Natural killer cell (primary cell): Measurements from ENCODE around the gene CRYGD. TPM values are rescaled to one million over a fixed set of nuclear protein-coding genes. Genes with fewer than 3 reads are reported as not detected.

Source experiments
- ATAC-seq, 3 donors: fragments of 150-1000 bp in 2 of 3; fragments of 200-7000 bp in 1 of 3; cut with Tn5 transposase; 1 replicate in 1 of 3; 2 replicates in 2 of 3; pipeline ENCODE4 v1.10.0; 2021; ENCODE audit warnings: mild to moderate bottlenecking in 2 of 3, moderate library complexity in 2 of 3
- DNase-seq, 2 donors: peaks; one replicate each; pipeline versions ENCODE4 v3.0.0 to v3.0.0-alpha.2; 2013 to 2021; ENCODE audit warnings: mixed read lengths in 1 of 2
- H3K27ac ChIP-seq: one replicate; pipeline ENCODE4 v1.5.1; 2013; ENCODE audit warnings: mild to moderate bottlenecking, low read length
- H3K27me3 ChIP-seq: one replicate; pipeline ENCODE4 v1.6.1; 2013; ENCODE audit warnings: low read length; ENCODE audit not compliant: control insufficient read depth, insufficient read depth
- H3K36me3 ChIP-seq: one replicate; pipeline ENCODE4 v1.6.1; 2013; ENCODE audit warnings: low read length; ENCODE audit not compliant: control insufficient read depth, insufficient read depth
- H3K4me1 ChIP-seq: one replicate; pipeline ENCODE4 v1.6.1; 2013; ENCODE audit warnings: low read length; ENCODE audit not compliant: control insufficient read depth, insufficient read depth
- H3K4me3 ChIP-seq: one replicate; pipeline ENCODE4 v1.5.1; 2013; ENCODE audit warnings: low read length
- H3K9me3 ChIP-seq: one replicate; pipeline ENCODE4 v1.6.1; 2013; ENCODE audit warnings: low read length; ENCODE audit not compliant: control insufficient read depth, insufficient read depth
- H3K27ac Mint-ChIP-seq, 2 donors: one replicate each; pipeline ENCODE4 v1.8.0; 2022; ENCODE audit warnings: mild to moderate bottlenecking in 2 of 2, mixed read lengths in 2 of 2, moderate library complexity in 1 of 2
- H3K27me3 Mint-ChIP-seq, 2 donors: one replicate each; pipeline ENCODE4 v1.8.0; 2022; ENCODE audit warnings: low read depth in 2 of 2, mixed read lengths in 2 of 2
- H3K36me3 Mint-ChIP-seq: one replicate; pipeline ENCODE4 v1.8.0; 2022; ENCODE audit warnings: mixed read lengths
- H3K4me1 Mint-ChIP-seq, 2 donors: one replicate each; pipeline ENCODE4 v1.8.0; 2022; ENCODE audit warnings: mixed read lengths in 2 of 2
- H3K4me3 Mint-ChIP-seq: one replicate; pipeline ENCODE4 v1.8.0; 2022; ENCODE audit warnings: mild to moderate bottlenecking, moderate library complexity, mixed read lengths
- H3K9me3 Mint-ChIP-seq, 2 donors: one replicate each; pipeline ENCODE4 v1.8.0; 2022; ENCODE audit warnings: mixed read lengths in 2 of 2
- WGBS: methylation state at CpG from one replicate; pipeline ENCODE4 v1.1.7; 2013; ENCODE audit warnings: missing lambda C conversion rate; ENCODE audit not compliant: insufficient coverage; 5-methylcytosine and 5-hydroxymethylcytosine counted together
- intact Hi-C: fragments of 100-400 bp; cut with micrococcal nuclease; formaldehyde crosslinking; loops from one replicate; pipeline ENCODE4 v1.14.2; 2022
- total RNA-seq, 4 donors: library from RNA; stranded (reverse); fragments of 120-200 nt in 1 of 4; gene quantifications; one replicate each; pipeline versions ENCODE4 v1.2.3 to v1.2.4, GENCODE V29; 2013 to 2022
- TF ChIP-seq, protein P1 (sequence below): fragments of 200-600 bp; IDR thresholded peaks from one replicate; pipeline ENCODE4 v1.8.0; 2022; ENCODE audit warnings: antibody characterized with exemption

Gene CRYGD
- total RNA-seq, 3 donors from 2014 or later (not counting 1 experiment from before 2014, with no cell fraction given): not detected

DNA sequence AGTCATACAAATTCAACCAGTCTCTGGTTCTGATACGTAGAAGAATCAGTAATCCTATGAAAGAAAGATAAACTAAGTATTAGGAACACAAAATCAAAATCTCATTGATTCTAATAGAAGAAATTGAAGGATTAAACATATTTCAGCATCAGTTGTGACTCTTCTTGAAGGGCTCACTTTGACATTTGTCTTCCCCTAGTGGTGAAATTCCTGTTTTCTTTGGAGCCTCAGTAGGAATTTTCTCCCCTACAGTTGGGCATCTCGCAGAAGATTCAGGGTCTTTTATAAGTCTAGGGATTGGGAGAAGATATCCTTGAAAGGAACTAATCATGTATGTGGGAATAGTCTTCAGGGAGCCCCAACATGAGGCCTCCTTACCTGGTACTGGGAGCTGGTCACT, 24.5 kb upstream of the CRYGD start:
- ATAC-seq (no peak), DNase-seq (no peak)
- Mint-ChIP-seq H3K4me1 (no peaks in the 10 kb centered on the region), H3K36me3 (no peaks in the 10 kb centered on the region), H3K27me3 (peaks cover 0 to 7% of the 10 kb centered on the region in 2 donors), H3K27ac (no peak overlapping the region), H3K4me3 (no peak overlapping the region), H3K9me3 (no peaks in the 10 kb centered on the region)
- no peak overlapping the region for H3K4me3 ChIP-seq
- H3K9me3 ChIP-seq: no peaks in the 10 kb centered on the region
- H3K27me3 ChIP-seq: no peaks in the 10 kb centered on the region
- H3K27ac ChIP-seq: no peak overlapping the region
- H3K36me3 ChIP-seq: no peaks in the 10 kb centered on the region
- TF ChIP-seq, protein P1, sequence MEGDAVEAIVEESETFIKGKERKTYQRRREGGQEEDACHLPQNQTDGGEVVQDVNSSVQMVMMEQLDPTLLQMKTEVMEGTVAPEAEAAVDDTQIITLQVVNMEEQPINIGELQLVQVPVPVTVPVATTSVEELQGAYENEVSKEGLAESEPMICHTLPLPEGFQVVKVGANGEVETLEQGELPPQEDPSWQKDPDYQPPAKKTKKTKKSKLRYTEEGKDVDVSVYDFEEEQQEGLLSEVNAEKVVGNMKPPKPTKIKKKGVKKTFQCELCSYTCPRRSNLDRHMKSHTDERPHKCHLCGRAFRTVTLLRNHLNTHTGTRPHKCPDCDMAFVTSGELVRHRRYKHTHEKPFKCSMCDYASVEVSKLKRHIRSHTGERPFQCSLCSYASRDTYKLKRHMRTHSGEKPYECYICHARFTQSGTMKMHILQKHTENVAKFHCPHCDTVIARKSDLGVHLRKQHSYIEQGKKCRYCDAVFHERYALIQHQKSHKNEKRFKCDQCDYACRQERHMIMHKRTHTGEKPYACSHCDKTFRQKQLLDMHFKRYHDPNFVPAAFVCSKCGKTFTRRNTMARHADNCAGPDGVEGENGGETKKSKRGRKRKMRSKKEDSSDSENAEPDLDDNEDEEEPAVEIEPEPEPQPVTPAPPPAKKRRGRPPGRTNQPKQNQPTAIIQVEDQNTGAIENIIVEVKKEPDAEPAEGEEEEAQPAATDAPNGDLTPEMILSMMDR: no peak
- intact Hi-C loops: no loop called here
- H3K4me1 ChIP-seq: no peaks in the 10 kb centered on the region
- WGBS: 80% methylated on average over 1 of the region's 2 CpGs

DNA sequence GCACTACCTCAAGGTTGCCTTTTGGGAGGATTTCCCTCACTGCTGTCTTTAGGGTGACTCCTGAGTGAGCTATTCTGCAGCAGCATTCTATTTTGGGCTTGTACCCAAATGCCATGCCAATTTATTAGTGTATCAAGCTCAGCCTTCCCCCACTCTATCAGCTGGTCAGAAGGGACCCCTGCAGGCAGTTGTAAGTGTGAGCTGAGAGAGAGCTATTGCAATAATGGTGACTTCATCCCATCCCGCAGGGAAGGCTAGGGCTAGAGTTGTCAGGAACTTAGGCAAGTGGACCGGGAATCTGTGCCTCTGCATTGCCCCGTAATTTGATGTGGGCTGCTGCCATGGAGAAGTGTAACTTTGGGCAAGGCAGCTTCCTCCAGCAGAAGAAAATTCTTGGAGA, 23.4 kb upstream of the CRYGD start:
- Mint-ChIP-seq H3K36me3 (no peaks in the 10 kb centered on the region), H3K4me3 (no peak overlapping the region), H3K9me3 (no peaks in the 10 kb centered on the region), H3K27ac (no peak overlapping the region), H3K27me3 (peaks cover 0 to 7% of the 10 kb centered on the region in 2 donors), H3K4me1 (no peaks in the 10 kb centered on the region)
- DNase-seq (no peak), ATAC-seq (no peak)
- Histone ChIP-seq H3K27me3 (no peaks in the 10 kb centered on the region), H3K36me3 (no peaks in the 10 kb centered on the region), H3K4me1 (no peaks in the 10 kb centered on the region), H3K27ac (no peak overlapping the region), H3K9me3 (no peaks in the 10 kb centered on the region), H3K4me3 (no peak overlapping the region)
- TF ChIP-seq, protein P1: no peak
- WGBS: 91% methylated on average over 3 of the region's 3 CpGs
- intact Hi-C loops: no loop called here

DNA sequence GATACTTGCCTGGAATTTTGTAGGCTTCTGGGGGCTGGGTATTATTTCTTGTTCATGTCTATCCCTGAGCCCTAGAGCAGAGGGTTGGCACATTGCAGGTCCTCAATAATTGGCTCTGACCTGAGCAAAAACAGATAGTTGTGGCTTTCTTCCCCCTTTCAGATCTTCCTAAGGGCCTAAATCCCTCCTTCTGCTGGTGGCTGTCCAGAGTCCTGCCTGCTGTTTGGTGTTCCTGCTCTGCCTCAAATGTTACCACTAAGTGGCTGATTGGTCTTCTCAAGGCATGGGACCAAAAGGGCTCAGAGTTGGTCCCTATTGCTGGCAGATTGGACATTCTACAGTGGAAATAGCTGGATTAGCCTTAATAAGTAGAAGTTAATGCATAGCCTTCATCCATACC, 22.7 kb upstream of the CRYGD start:
- no peak for ATAC-seq
- no peaks in the 10 kb centered on the region for H3K4me1 ChIP-seq
- no peak overlapping the region for H3K4me3 Mint-ChIP-seq
- no peaks in the 10 kb centered on the region for H3K27me3 ChIP-seq
- peaks cover 0 to 7% of the 10 kb centered on the region in 2 donors for H3K27me3 Mint-ChIP-seq
- TF ChIP-seq, protein P1: no peak
- no peak overlapping the region for H3K4me3 ChIP-seq
- H3K9me3 Mint-ChIP-seq: no peaks in the 10 kb centered on the region
- no peaks in the 10 kb centered on the region for H3K9me3 ChIP-seq
- no peaks in the 10 kb centered on the region for H3K36me3 ChIP-seq
- H3K36me3 Mint-ChIP-seq: no peaks in the 10 kb centered on the region
- H3K27ac ChIP-seq: no peak overlapping the region
- no peak for DNase-seq
- H3K4me1 Mint-ChIP-seq: no peaks in the 10 kb centered on the region
- no peak overlapping the region for H3K27ac Mint-ChIP-seq
- intact Hi-C loops: no loop called here

DNA sequence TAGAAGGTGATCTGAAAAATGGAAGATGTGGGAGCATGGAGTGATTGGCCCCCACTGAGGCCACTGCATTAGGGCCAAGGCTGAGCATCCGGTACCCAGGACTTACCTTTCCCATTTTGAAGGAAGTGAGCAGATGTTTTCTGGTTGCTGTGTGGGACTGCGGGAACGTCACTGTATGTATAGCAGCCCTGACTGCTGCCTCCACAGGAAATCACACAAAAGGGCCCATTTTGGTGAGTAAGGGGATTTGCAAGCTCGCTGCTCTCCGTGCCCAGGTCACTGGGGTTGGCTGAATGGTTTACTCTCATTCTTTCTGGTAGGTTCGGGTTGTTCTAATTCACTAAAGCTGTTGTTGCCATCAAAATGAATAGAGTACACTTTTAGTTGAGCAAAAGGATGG, 21.7 kb upstream of the CRYGD start, which contains the start of gene CRYGB:
Gene CRYGB (minus strand): TSS at position 153 of the 400 bp plus-strand sequence. CDS start 38 bp downstream, at position 115.
- peaks cover 0 to 7% of the 10 kb centered on the region in 2 donors for H3K27me3 Mint-ChIP-seq
- no peaks in the 10 kb centered on the region for H3K4me1 Mint-ChIP-seq

More for the DNA sequence above, 21.7 kb upstream of the CRYGD start, which contains the start of gene CRYGB:
- Histone ChIP-seq H3K27ac (no peak within 1 kb of the TSS), H3K36me3 (no peaks in the 10 kb centered on the region), H3K4me1 (no peaks in the 10 kb centered on the region), H3K27me3 (no peaks in the 10 kb centered on the region), H3K4me3 (no peak within 1 kb of the TSS), H3K9me3 (no peaks in the 10 kb centered on the region)
- DNase-seq: no peak
- no peak within 1 kb of the TSS for H3K4me3 Mint-ChIP-seq
- WGBS: 78% methylated on average over 6 of the region's 6 CpGs
- TF ChIP-seq, protein P1: no peak
- intact Hi-C loops: no loop called here
- no peaks in the 10 kb centered on the region for H3K9me3 Mint-ChIP-seq
- H3K36me3 Mint-ChIP-seq: no peaks in the 10 kb centered on the region
- ATAC-seq: no peak
- H3K27ac Mint-ChIP-seq: no peak within 1 kb of the TSS
